ENCODE measurements around the gene SLC13A4. TPM values are rescaled to one million over a fixed set of nuclear protein-coding genes. Genes with fewer than 3 reads are reported as not detected.
"Not testable (repeated sequence)": the region's sequence is repeated elsewhere in the genome, so short reads cannot be mapped to it uniquely, and the experiment has no call there.

SLC13A4 gene
- total RNA-seq, 1 experiment from 2014 or later: not detected

- CTCF ChIA-PET: interaction anchor here (0.7 kb wide), 1 partner anchor 248 kb away, joined by 3 read pairs; no protein-coding TSS in a partner anchor
- H3K4me1 ChIP-seq (ENCODE audit: control insufficient read depth, insufficient read depth, low read length); H3K36me3 ChIP-seq (ENCODE audit: control insufficient read depth, insufficient read depth, low read length); DNase-seq (ENCODE audit: low read depth, low spot score); in situ Hi-C loops (cut with HindIII; ENCODE audit: low pct_unique_long_range_greater_than_20kb, low sequenced_read_pairs); H3K9me3 ChIP-seq (ENCODE audit: control insufficient read depth, insufficient read depth, low read depth, low read length); BruUV-seq (replicated peaks); H3K27ac ChIP-seq (ENCODE audit: low read length); H3K27me3 ChIP-seq (ENCODE audit: control insufficient read depth, insufficient read depth, low read length); intact Hi-C loops (cut with micrococcal nuclease; ENCODE audit: unreplicated experiment); H3K4me3 ChIP-seq (ENCODE audit: low read depth in 2 of 2, low read length in 2 of 2); ATAC-seq: not testable (repeated sequence)
- POLR2A ChIA-PET: interaction anchor here (0.6 kb wide), 1 partner anchor 28 kb away, joined by 3 read pairs; no protein-coding TSS in a partner anchor
Observed at GRCh38 chr7:135667626-135668025, 60.4 kb downstream of the SLC13A4 start.

DNA sequence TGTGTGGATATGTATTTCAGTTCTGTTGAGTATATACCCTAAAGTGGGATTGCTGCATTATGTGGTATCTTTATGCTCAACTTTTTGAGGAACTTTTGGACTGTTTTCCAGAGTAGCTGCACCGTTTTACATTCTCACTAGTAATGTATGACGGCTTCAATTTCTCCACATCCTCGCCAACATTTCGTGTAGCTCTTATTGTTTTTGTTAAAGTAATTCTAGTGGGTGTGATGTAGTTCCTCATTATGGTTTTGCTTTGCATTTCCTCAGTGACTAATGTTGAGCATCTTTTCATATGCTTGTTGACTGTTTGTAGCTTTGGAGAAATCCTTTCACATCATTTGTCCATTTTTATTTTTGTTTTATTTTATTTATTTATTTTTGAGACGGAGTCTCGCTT, 61.1 kb downstream of the SLC13A4 start:
- no peak overlapping the region for H3K27ac ChIP-seq (ENCODE audit: low read length)
- no peaks in the 10 kb centered on the region for H3K27me3 ChIP-seq (ENCODE audit: control insufficient read depth, insufficient read depth, low read length)
- TF ChIP-seq, protein P1, sequence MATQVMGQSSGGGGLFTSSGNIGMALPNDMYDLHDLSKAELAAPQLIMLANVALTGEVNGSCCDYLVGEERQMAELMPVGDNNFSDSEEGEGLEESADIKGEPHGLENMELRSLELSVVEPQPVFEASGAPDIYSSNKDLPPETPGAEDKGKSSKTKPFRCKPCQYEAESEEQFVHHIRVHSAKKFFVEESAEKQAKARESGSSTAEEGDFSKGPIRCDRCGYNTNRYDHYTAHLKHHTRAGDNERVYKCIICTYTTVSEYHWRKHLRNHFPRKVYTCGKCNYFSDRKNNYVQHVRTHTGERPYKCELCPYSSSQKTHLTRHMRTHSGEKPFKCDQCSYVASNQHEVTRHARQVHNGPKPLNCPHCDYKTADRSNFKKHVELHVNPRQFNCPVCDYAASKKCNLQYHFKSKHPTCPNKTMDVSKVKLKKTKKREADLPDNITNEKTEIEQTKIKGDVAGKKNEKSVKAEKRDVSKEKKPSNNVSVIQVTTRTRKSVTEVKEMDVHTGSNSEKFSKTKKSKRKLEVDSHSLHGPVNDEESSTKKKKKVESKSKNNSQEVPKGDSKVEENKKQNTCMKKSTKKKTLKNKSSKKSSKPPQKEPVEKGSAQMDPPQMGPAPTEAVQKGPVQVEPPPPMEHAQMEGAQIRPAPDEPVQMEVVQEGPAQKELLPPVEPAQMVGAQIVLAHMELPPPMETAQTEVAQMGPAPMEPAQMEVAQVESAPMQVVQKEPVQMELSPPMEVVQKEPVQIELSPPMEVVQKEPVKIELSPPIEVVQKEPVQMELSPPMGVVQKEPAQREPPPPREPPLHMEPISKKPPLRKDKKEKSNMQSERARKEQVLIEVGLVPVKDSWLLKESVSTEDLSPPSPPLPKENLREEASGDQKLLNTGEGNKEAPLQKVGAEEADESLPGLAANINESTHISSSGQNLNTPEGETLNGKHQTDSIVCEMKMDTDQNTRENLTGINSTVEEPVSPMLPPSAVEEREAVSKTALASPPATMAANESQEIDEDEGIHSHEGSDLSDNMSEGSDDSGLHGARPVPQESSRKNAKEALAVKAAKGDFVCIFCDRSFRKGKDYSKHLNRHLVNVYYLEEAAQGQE (IDR thresholded peaks at IDR 0.05; ENCODE audit: insufficient read depth in 1 of 2, low read depth in 2 of 2, low read length in 1 of 2): no peak
- TF ChIP-seq SIN3A (IDR thresholded peaks at IDR 0.05; ENCODE audit: borderline replicate concordance, insufficient read depth, low read depth, low read length): no peak
- TF ChIP-seq CTCF (IDR thresholded peaks at IDR 0.05): no peak
- no peak for TF ChIP-seq POLR2AphosphoS5 (IDR thresholded peaks at IDR 0.05; ENCODE audit: low read depth, low read length)
- TF ChIP-seq TCF7L2 (IDR thresholded peaks at IDR 0.05; ENCODE audit: low read depth, low read length): no peak
- H3K4me1 ChIP-seq (ENCODE audit: control insufficient read depth, insufficient read depth, low read length): peaks cover 1% of the 10 kb centered on the region; the same call in 1 of the 2 replicates
- H3K9me3 ChIP-seq (ENCODE audit: control insufficient read depth, insufficient read depth, low read depth, low read length): no peaks in the 10 kb centered on the region
- ChIA-PET CTCF (no interaction called here), POLR2A (no interaction called here)
- no peak for ATAC-seq
- no peak overlapping the region for H3K4me3 ChIP-seq (ENCODE audit: low read depth in 2 of 2, low read length in 2 of 2)
- in situ Hi-C loops (cut with HindIII; ENCODE audit: low pct_unique_long_range_greater_than_20kb, low sequenced_read_pairs): no loop called here
- intact Hi-C loops (cut with micrococcal nuclease; ENCODE audit: unreplicated experiment): no loop called here
- no TSS peak for BruUV-seq (replicated peaks)
- DNase-seq (ENCODE audit: low read depth, low spot score): no peak
- H3K36me3 ChIP-seq (ENCODE audit: control insufficient read depth, insufficient read depth, low read length): peaks cover 2% of the 10 kb centered on the region; the same call in 1 of the 2 replicates

GRCh38 chr7:135666156-135666555, 61.8 kb downstream of the SLC13A4 start:
- peaks cover 2% of the 10 kb centered on the region; the same call in 1 of the 2 replicates for H3K36me3 ChIP-seq (ENCODE audit: control insufficient read depth, insufficient read depth, low read length)
- DNase-seq (ENCODE audit: low read depth, low spot score): no peak
- ChIA-PET POLR2A (no interaction called here), CTCF (no interaction called here)
- TF ChIP-seq TCF7L2 (IDR thresholded peaks at IDR 0.05; ENCODE audit: low read depth, low read length): no peak
- no peak for TF ChIP-seq SIN3A (IDR thresholded peaks at IDR 0.05; ENCODE audit: borderline replicate concordance, insufficient read depth, low read depth, low read length)
- TF ChIP-seq CTCF (IDR thresholded peaks at IDR 0.05): no peak
- TF ChIP-seq, protein P1 (IDR thresholded peaks at IDR 0.05; ENCODE audit: insufficient read depth in 1 of 2, low read depth in 2 of 2, low read length in 1 of 2): no peak
- no peak for TF ChIP-seq POLR2AphosphoS5 (IDR thresholded peaks at IDR 0.05; ENCODE audit: low read depth, low read length)
- no peak overlapping the region for H3K27ac ChIP-seq (ENCODE audit: low read length)
- no TSS peak for BruUV-seq (replicated peaks)
- peaks cover 5% of the 10 kb centered on the region; the same call in 1 of the 2 replicates for H3K4me1 ChIP-seq (ENCODE audit: control insufficient read depth, insufficient read depth, low read length)
- no peaks in the 10 kb centered on the region for H3K9me3 ChIP-seq (ENCODE audit: control insufficient read depth, insufficient read depth, low read depth, low read length)
- intact Hi-C loops (cut with micrococcal nuclease; ENCODE audit: unreplicated experiment) (no loop called here), in situ Hi-C loops (cut with HindIII; ENCODE audit: low pct_unique_long_range_greater_than_20kb, low sequenced_read_pairs) (no loop called here)
- no peak overlapping the region for H3K4me3 ChIP-seq (ENCODE audit: low read depth in 2 of 2, low read length in 2 of 2)
- ATAC-seq: no peak
- no peaks in the 10 kb centered on the region for H3K27me3 ChIP-seq (ENCODE audit: control insufficient read depth, insufficient read depth, low read length)
